GM21447 (cell line): ENCODE measurements around the gene ANXA1.

Experiments
- ATAC-seq: cut with Tn5 transposase; IDR thresholded peaks from one replicate; pipeline ENCODE4 v1.9.1; 2021; ENCODE audit not compliant: unreplicated experiment

ANXA1 gene, protein sequence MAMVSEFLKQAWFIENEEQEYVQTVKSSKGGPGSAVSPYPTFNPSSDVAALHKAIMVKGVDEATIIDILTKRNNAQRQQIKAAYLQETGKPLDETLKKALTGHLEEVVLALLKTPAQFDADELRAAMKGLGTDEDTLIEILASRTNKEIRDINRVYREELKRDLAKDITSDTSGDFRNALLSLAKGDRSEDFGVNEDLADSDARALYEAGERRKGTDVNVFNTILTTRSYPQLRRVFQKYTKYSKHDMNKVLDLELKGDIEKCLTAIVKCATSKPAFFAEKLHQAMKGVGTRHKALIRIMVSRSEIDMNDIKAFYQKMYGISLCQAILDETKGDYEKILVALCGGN

GRCh38 chr9:73151653-73152542 lies at the start of gene ANXA1:
ANXA1 (plus strand) TSS chr9:73151865; CDS start chr9:73158536, 6,671 bp downstream.
- no peak for ATAC-seq

DNA sequence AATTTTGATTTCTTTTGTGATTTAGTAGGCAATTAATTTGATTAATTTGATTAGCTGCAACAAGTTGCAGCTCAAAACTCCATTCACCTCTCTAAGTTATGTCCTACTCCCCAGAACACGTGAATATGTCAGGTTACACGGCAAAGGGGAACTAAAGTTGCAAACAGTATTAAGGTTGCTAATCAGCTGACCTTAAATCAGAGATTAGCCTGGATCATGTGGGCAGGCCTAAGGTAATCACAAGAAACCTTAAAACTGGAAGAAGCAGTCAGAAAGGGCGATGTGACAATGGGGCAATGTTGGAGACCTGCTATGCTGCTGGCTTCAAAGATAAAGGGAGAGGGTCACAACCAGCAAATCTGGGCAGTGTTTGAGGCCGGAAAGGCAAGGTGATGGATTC lies 47.3 kb upstream of the ANXA1 start:
- ATAC-seq, result no peak

GRCh38 chr9:73104921-73105320 lies 46.7 kb upstream of the ANXA1 start:
- no peak for ATAC-seq

DNA sequence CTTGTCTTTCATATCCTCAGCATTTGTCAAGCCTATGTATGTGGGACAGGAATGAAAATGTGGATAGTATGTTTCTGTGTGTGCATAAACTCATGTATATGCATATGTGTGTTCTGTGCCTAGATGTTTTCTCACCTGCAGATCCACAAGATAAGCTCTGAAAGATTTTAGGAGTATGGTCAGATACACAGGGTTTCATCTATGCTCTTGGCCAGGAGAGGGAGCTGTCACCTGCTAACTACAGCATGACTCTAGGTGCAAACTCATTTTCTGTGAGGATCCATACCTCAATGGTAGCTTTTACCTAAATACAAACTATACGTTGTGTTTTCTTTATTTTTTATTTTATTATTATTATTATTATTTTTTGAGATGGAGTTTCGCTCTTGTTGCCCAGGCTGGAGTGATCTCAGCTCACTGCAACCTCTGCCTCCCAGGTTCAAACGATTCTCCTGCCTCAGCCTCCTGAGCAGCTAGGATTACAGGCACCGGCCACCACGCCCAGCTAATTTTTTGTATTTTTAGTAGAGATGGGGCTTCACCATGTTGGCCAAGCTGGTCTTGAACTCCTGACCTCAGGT lies 44.1 kb upstream of the ANXA1 start:
- peak; percentile 87 for ATAC-seq

GRCh38 chr9:73114058-73114457 lies 37.6 kb upstream of the ANXA1 start:
- ATAC-seq, result no peak

- no peak for ATAC-seq
Measured at GRCh38 chr9:73114958-73115357, 36.7 kb upstream of the ANXA1 start.

DNA sequence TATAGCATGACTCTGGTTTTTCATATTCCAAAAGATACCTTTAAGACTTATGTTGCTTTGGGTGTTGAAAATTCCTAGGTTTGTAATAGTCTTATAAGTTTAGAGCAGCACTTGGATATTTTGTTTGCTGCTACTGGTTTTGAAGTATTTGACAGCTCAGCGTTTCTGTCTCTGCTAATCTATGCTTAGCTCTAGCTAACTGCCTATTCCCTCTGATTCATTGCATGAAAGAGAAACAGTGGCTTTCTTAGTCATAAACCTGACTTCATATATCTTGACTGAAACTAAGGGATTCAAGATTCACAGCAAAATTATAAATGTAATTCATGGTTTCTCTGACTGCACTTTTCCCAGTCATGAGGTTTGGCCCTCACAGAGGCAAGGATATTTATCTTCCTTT lies 35.6 kb upstream of the ANXA1 start:
- ATAC-seq, result peak; percentile 60

DNA sequence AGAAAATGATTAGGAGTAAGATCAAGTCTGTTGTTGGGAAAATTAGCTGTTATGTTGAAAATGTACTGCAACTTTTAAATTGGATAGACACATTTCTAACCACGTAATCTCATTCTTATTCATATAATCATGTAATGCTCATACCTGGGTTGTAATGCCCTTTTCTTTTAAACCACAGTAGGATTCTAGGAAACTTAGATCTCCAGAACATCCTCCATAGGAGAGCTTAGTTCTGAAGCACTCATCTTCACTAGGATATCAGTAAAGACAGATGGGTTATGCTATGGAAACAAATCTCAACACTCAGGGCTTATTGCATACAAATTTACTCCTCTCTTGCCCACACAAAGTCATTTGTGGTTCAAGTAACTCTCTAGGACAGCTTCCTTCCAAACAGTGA lies 34.8 kb upstream of the ANXA1 start:
- ATAC-seq, result no peak

- ATAC-seq, result no peak
Measured at GRCh38 chr9:73118286-73118685, 33.4 kb upstream of the ANXA1 start.

DNA sequence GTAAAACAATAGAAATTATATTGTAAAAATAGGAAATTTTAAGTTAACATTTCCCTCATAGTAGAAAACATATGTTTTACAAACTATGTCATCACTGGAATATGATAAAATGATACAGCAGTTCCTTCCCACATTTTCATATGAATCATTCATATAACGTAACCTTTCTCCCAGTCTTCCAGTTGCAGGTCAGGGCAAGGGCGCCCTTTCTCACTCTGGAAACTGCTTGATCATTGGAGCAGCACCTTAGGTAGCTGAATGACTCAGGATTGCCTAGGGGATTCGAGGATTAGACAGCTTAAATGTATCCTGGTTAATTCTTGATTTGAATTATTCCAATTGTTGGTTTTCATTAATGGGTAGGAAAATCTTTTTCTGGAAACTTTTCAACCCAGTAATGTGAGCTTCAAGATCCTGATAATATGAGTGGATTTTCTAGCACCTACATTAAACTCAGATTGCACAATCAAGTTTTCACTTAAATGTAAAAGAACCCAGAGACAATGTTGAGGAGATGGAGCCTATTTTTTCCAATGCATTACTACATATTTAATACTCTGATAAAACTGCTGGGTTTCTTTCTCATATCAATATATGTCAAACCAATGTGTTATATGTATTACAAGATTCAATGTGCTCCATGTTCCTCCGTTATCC lies 32.6 kb upstream of the ANXA1 start:
- no peak for ATAC-seq

DNA sequence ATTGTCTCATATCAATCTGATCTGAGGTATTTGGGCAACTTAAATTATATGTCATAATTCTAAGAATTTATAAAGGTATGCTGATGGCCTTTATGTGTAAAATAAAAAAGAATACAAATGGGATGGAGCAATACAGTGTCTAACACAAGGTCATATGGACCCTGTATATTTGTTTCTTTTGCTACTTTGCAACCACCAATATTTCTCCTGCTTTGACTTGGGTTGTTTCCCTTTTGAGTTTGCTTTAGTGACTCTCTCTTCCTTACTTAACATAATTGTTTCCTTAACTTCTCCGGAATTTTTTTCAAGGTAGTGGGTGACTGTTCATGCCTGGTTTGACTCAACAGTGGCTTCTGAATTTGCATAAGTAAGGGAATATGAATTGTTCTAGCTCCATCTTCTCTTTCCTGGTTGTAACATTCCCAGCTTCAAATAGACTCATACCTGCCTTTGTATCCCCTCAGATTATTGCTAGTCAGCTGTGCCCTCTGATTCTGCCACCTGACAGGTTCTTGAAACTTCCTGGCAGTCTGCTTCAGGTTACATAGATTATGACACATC lies 30.2 kb upstream of the ANXA1 start:
- ATAC-seq, result no peak

DNA sequence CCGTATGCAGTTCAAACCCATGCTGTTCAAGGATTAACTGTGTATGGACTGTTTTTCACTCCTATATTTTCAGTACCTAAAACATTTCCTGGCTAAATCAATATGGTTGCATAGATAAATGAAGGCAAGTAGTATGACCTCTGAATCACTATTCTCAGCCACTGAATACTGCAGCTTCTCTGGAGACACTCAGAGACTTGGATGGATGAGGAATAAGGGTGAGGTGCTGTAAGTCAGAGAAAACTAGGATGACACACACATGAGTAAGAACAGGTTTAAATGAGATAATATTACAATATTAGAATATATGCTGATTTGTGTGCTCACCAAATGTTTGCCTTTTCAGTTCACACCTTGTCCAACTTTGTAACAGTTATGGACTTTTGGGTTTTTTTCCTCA lies 26.0 kb upstream of the ANXA1 start:
- no peak for ATAC-seq

DNA sequence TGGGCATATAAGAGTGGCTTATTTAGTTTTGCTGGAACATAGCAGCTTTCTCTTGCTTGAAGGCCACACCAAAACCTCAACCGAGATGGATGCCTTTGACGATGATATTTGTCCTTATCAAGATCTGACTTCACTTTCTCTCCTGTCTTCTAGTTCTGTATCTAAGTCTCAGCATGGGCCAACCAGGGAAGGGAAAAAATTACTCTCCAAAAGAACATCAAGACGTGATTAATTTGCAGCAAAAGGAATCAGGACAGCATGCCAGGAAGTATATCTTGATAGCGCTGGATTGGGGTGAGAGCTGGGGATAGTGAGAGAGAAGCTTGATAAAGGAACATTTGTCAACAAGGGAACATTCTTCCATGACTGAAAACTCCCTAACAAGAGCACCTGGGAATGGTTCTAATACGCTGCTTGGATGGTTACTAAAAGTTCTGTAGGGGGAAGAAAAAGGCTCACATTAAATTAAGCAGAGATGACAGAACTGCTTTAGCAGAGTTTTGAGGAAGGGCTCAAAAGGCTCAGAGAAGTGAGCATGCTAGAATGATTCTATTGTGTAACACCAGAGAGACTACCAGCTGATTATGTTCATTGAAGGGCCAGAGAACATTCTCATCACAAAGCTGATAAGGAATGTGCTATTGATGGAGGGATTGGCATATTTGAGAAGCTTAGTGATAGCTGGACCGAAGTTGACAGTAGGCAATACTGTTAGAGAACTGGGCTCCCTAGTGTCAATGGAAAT lies 21.6 kb upstream of the ANXA1 start:
- no peak for ATAC-seq

- no peak for ATAC-seq
Measured at GRCh38 chr9:73131461-73131860, 20.2 kb upstream of the ANXA1 start.

DNA sequence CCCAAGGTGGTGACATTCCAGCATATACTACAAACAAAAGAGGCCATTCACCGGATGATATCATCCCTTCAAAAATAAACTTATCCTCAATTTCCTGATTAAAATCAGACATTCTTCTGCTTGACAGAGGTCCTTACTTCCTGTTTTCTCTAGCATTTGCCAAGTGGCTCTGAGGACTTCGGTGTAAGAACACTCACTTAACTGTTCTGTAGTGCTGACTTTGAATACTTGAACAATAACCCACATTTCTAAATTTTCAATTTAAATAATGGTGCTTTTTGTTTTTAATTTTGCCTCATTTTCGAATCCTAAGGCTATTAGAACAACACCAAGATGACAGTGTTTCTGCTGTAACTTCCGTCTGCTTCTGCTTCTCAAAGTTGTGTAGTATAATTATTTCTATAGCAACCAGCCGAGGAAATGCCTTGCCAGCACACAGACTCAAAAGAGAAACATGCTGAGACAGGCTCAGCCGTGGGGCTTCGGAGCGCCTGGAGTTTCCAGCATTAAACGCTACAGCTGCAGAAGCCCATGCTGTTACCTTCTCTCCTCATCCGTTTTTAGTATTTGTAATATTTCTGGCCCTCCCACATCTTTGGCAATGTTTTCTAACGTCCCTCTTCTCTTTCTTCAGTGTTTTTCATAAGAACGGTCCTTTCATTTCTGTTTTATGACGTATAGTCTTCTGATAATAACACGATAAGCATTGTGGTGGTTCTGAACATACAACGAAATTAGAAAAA lies 19.5 kb upstream of the ANXA1 start:
- ATAC-seq, result peak; percentile 89

- ATAC-seq, result no peak
Measured at GRCh38 chr9:73133022-73133651, 18.5 kb upstream of the ANXA1 start.

GRCh38 chr9:73133921-73134407 lies 17.7 kb upstream of the ANXA1 start:
- ATAC-seq, result peak; percentile 68

GRCh38 chr9:73135394-73135793 lies 16.3 kb upstream of the ANXA1 start:
- ATAC-seq, result no peak
